ENCODE data around the gene GRM1.

Gene GRM1

GRCh38 chr6:146426516-146426915 lies 397.7 kb downstream of the GRM1 start (continued):
- no peak for TF ChIP-seq MZF1 (tag by site-specific recombination; IDR thresholded peaks at IDR 0.05; ENCODE audit: borderline replicate concordance)
- no peak for TF ChIP-seq AEBP2 (tag by site-specific recombination; IDR thresholded peaks at IDR 0.05; ENCODE audit: borderline replicate concordance)
- TF ChIP-seq KLF8 (tag by site-specific recombination; IDR thresholded peaks at IDR 0.05) = no peak
- no peak for TF ChIP-seq ZNF626 (tag by site-specific recombination; IDR thresholded peaks at IDR 0.05)
- TF ChIP-seq ZSCAN23 (tag by site-specific recombination; IDR thresholded peaks at IDR 0.05) = no peak
- TF ChIP-seq TSHZ1 (tag by site-specific recombination; IDR thresholded peaks at IDR 0.05; ENCODE audit: borderline replicate concordance) = no peak

GRCh38 chr6:146429831-146430230 lies 401.0 kb downstream of the GRM1 start:
- Histone ChIP-seq H3K4me1 (ENCODE audit: control insufficient read depth, insufficient read depth, low read length) (no peaks in the 10 kb centered on the region), H3K4me3 (ENCODE audit: low read depth, low read length) (no peak overlapping the region), H3K27ac (ENCODE audit: extremely low read depth, low read depth, low read length) (no peak overlapping the region), H3K9me3 (ENCODE audit: control insufficient read depth, insufficient read depth, low read depth, low read length) (no peaks in the 10 kb centered on the region), H3K36me3 (ENCODE audit: control insufficient read depth in 2 of 2, insufficient read depth in 1 of 2, low read length in 2 of 2) (no peaks in the 10 kb centered on the region)
- ChIA-PET POLR2A (no interaction called here), CTCF (no interaction called here)
- TF ChIP-seq ZSCAN4 (tag by site-specific recombination; IDR thresholded peaks at IDR 0.05) = no peak
- no peak for TF ChIP-seq SCRT1 (tag by site-specific recombination; IDR thresholded peaks at IDR 0.05; ENCODE audit: borderline replicate concordance)
- TF ChIP-seq ZBTB10 (tag by site-specific recombination; IDR thresholded peaks at IDR 0.05) = no peak
- no peak for TF ChIP-seq MYNN (tag by site-specific recombination; IDR thresholded peaks at IDR 0.05; ENCODE audit: borderline replicate concordance)
- TF ChIP-seq ELK4 (IDR thresholded peaks at IDR 0.05; ENCODE audit: borderline replicate concordance, low read depth, low read length) = no peak
- no peak for TF ChIP-seq TCF7L2 (IDR thresholded peaks at IDR 0.05; ENCODE audit: borderline replicate concordance, low read depth, low read length)
- no peak for TF ChIP-seq KLF17 (tag by site-specific recombination; IDR thresholded peaks at IDR 0.05)
- no peak for TF ChIP-seq ZSCAN30 (tag by site-specific recombination; IDR thresholded peaks at IDR 0.05)
- no peak for TF ChIP-seq ZNF280D (tag by site-specific recombination; IDR thresholded peaks at IDR 0.05)
- TF ChIP-seq ZFP37 (tag by site-specific recombination; IDR thresholded peaks at IDR 0.05) = no peak
- no peak for TF ChIP-seq IKZF3 (tag by site-specific recombination; IDR thresholded peaks at IDR 0.05)
- no peak for TF ChIP-seq ZNF248 (tag by site-specific recombination; IDR thresholded peaks at IDR 0.05)

Data from HEK293 (cell line).